K562 (cell line): ENCODE measurements around the gene OR6C74. TPM values are rescaled to one million over a fixed set of nuclear protein-coding genes. Genes with fewer than 3 reads are reported as not detected.

ENCODE experiments used
- ATAC-seq: fragments of 200-7000 bp; cut with Tn5 transposase; 3 replicates; pipeline ENCODE4 v1.9.1; 2020; ENCODE audit warnings: moderate library complexity
- BruUV-seq: library from RNA; stranded (reverse); fragments of 400-500 nt; replicated peaks from 2 replicates; lab custom pipeline; 2021; lab: Mats Ljungman, UMichigan
- CTCF ChIA-PET: fragments of 300-600 bp; formaldehyde crosslinking; extraction: SDS; loops from one replicate; lab custom pipeline; 2021; ENCODE audit warnings: low intra/inter-chr PET ratio; lab: Yijun Ruan, JAX
- POLR2A ChIA-PET: fragments of 300-600, 350-650 bp; sonication (Branson Sonifier 250); formaldehyde crosslinking; extraction: SDS; loops from one replicate; lab custom pipeline; 2021; ENCODE audit warnings: antibody characterized with exemption, inconsistent platforms; lab: Yijun Ruan, JAX
- DNase-seq, 4 experiments: peaks; one replicate each; pipeline versions ENCODE4 v3.0.0 to v3.0.0-alpha.2; 2011 to 2018; ENCODE audit warnings: low spot score in 3 of 4, mixed read lengths in 3 of 4; ENCODE audit errors: extremely low read depth in 1 of 4
- FAIRE-seq: peaks from 2 replicates; lab custom pipeline; 2011; peaks lifted over from hg19 to GRCh38; lab: Jason Lieb, UNC
- H2AFZ ChIP-seq: 2 replicates; pipeline ENCODE4 v1.6.0; 2011; ENCODE audit warnings: low read depth, low read length, control low read depth, inconsistent platforms
- H3K27ac ChIP-seq: fragments of 200-600 bp; 3 replicates; pipeline ENCODE4 v1.8.0; 2011; ENCODE audit warnings: low read depth, mild to moderate bottlenecking, control low read depth, inconsistent platforms, low read length, moderate library complexity, mixed read lengths; ENCODE audit errors: extremely low read depth
- H3K27me3 ChIP-seq, 2 experiments: fragments of 300-600 bp in 1 of 2; 2 replicates in 1 of 2; 3 replicates in 1 of 2; pipeline versions ENCODE4 v1.6.0 to v1.8.0; 2011; ENCODE audit warnings: inconsistent platforms in 2 of 2, low read length in 2 of 2, mild to moderate bottlenecking in 1 of 2, mixed read lengths in 1 of 2, moderate library complexity in 1 of 2; ENCODE audit not compliant: control insufficient read depth in 2 of 2, insufficient read depth in 2 of 2
- H3K36me3 ChIP-seq: fragments of 300-600 bp; 3 replicates; pipeline ENCODE4 v1.8.0; 2011; ENCODE audit warnings: mild to moderate bottlenecking, low read length, inconsistent platforms; ENCODE audit not compliant: control insufficient read depth, insufficient read depth
- H3K4me1 ChIP-seq, 2 experiments: fragments of 200-600 bp in 1 of 2; replicated peaks in 1 of 2; 2 replicates in 1 of 2; 3 replicates in 1 of 2; pipeline versions ENCODE4 v1.5.1 to v1.8.0; 2011; ENCODE audit warnings: inconsistent platforms in 2 of 2, low read length in 2 of 2, mild to moderate bottlenecking in 1 of 2, mixed read lengths in 1 of 2, moderate library complexity in 1 of 2; ENCODE audit not compliant: control insufficient read depth in 2 of 2, insufficient read depth in 2 of 2
- H3K4me2 ChIP-seq: 2 replicates; pipeline ENCODE4 v1.6.1; 2011; ENCODE audit warnings: low read length, control low read depth, inconsistent platforms, mixed read lengths; ENCODE audit not compliant: insufficient read depth
- H3K4me3 ChIP-seq: fragments of 200-600 bp; sonication (generic), shearing (Covaris generic); 2 replicates; pipeline ENCODE4 v1.5.1; 2016; ENCODE audit warnings: control low read depth, inconsistent platforms
- H3K79me2 ChIP-seq: fragments of 200-600 bp; 3 replicates; pipeline ENCODE4 v1.8.0; 2011; ENCODE audit warnings: low read length, inconsistent platforms; ENCODE audit not compliant: control insufficient read depth, insufficient read depth
- H3K9ac ChIP-seq, 2 experiments: 2 replicates each; pipeline versions ENCODE4 v1.6.0 to v1.6.1; 2011; ENCODE audit warnings: low read depth in 2 of 2, low read length in 2 of 2, control low read depth in 1 of 2, inconsistent platforms in 1 of 2, mild to moderate bottlenecking in 1 of 2, mixed read lengths in 1 of 2; ENCODE audit not compliant: insufficient read depth in 1 of 2
- H3K9me1 ChIP-seq: one replicate; pipeline ENCODE4 v1.6.0; 2011; ENCODE audit warnings: inconsistent platforms, mild to moderate bottlenecking, low read length, moderate library complexity; ENCODE audit not compliant: control insufficient read depth, insufficient read depth
- H3K9me3 ChIP-seq: replicated peaks from 2 replicates; pipeline ENCODE4 v1.5.1; 2011; ENCODE audit warnings: low read depth, low read length, inconsistent platforms; ENCODE audit not compliant: control insufficient read depth, insufficient read depth
- H4K20me1 ChIP-seq: replicated peaks from 2 replicates; pipeline ENCODE4 v1.6.1; 2011; ENCODE audit warnings: low read length, inconsistent platforms, mixed read lengths; ENCODE audit not compliant: control insufficient read depth, insufficient read depth
- ATF1 ChIP-seq, 2 experiments: fragments of 450-650 bp in 1 of 2; IDR thresholded peaks; 2 replicates each; pipeline ENCODE4 v1.6.1; 2016; ENCODE audit warnings: missing compliant biosample characterization in 1 of 2, missing genetic modification characterization in 1 of 2
- CHD4 ChIP-seq: fragments of 200-600 bp; sonication (generic); IDR thresholded peaks from 3 replicates; pipeline ENCODE4 v1.6.1; 2012; ENCODE audit warnings: low read depth, mild to moderate bottlenecking, mixed read lengths, low read length, inconsistent platforms; ENCODE audit not compliant: insufficient read depth, insufficient replicate concordance, poor library complexity, severe bottlenecking
- KDM2B ChIP-seq: fragments of 250-450 bp; sonication (Bioruptor Pico); IDR thresholded peaks from 2 replicates; pipeline ENCODE4 v1.8.0; 2021; ENCODE audit warnings: mild to moderate bottlenecking, moderate library complexity
- MCM2 ChIP-seq: fragments of 450-650 bp; IDR thresholded peaks from 2 replicates; pipeline ENCODE4 v1.6.1; 2017; ENCODE audit warnings: low read depth, mild to moderate bottlenecking
- NCOA2 ChIP-seq, 2 experiments: fragments of 450-650 bp; IDR thresholded peaks; 2 replicates each; pipeline ENCODE4 v1.6.1; 2018; ENCODE audit warnings: mild to moderate bottlenecking in 2 of 2, moderate library complexity in 1 of 2; ENCODE audit not compliant: partially characterized antibody in 2 of 2
- NFE2 ChIP-seq: IDR thresholded peaks from 2 replicates; pipeline ENCODE4 v1.6.1; 2014; ENCODE audit warnings: antibody characterized with exemption, low read depth
- PYGO2 ChIP-seq: fragments of 450-650 bp; IDR thresholded peaks from 2 replicates; pipeline ENCODE4 v1.6.1; 2016; ENCODE audit warnings: mild to moderate bottlenecking, missing genetic modification characterization, moderate library complexity, missing compliant biosample characterization
- RBM39 ChIP-seq: fragments of 200-400 bp; formaldehyde crosslinking; optimal IDR thresholded peaks from 2 replicates; pipeline ENCODE3; 2018; ENCODE audit warnings: low read depth, low read length
- TAF9B ChIP-seq: fragments of 450-650 bp; IDR thresholded peaks from 2 replicates; pipeline ENCODE4 v1.6.1; 2018; ENCODE audit warnings: mild to moderate bottlenecking; ENCODE audit not compliant: partially characterized antibody
- TFE3 ChIP-seq: fragments of 450-650 bp; formaldehyde crosslinking; IDR thresholded peaks from 2 replicates; pipeline ENCODE4 v1.4.0; 2020; ENCODE audit warnings: mild to moderate bottlenecking, mixed read lengths
- ZFX ChIP-seq: sonication (generic); formaldehyde crosslinking; IDR thresholded peaks from 2 replicates; pipeline ENCODE4 v1.8.0; 2022; ENCODE audit warnings: mild to moderate bottlenecking, missing genetic modification reagents, moderate library complexity
- WGBS: fragments of 100-300 bp; shearing (Covaris generic); methylation state at CpG from one replicate; pipeline ENCODE4 v1.1.6; 2016; ENCODE audit warnings: low coverage, mixed read lengths; ENCODE audit not compliant: insufficient coverage; ENCODE audit errors: missing lambda C conversion rate; 5-methylcytosine and 5-hydroxymethylcytosine counted together
- in situ Hi-C: fragments of 300-500 bp; cut with MboI; formaldehyde crosslinking; loops from 4 replicates; pipeline ENCODE4 v1.15.0; 2018; ENCODE audit warnings: inconsistent platforms, mixed read lengths
- intact Hi-C: fragments of 100-400 bp; cut with micrococcal nuclease; formaldehyde crosslinking; loops from 2 replicates; pipeline ENCODE4 v1.14.2; 2022
- polyA plus RNA-seq, 8 experiments: library from polyadenylated mRNA; depleted of rRNA in 4 of 8; stranded (reverse) in 5 of 8; unstranded in 3 of 8; fragments of >200 nt; fragmentation: Nextera tagmentation in 2 of 8; fragmentation: Illumina TruSeq in 1 of 8; extraction: Ambion mirVana in 2 of 8; extraction: Trizol in 1 of 8; gene quantifications; 2 replicates each; pipeline versions ENCODE4 v1.2.1 to v1.2.3, GENCODE V29; 2011 to 2014; ENCODE audit warnings: inconsistent platforms in 1 of 8, missing spikeins in 1 of 8
- total RNA-seq, 7 experiments: library from RNA; depleted of rRNA in 6 of 7; stranded (reverse); fragments of >200 nt in 6 of 7; fragmentation: Illumina TruSeq in 2 of 7; extraction: Trizol in 2 of 7; gene quantifications; 2 replicates each; pipeline versions ENCODE4 v1.2.1 to v1.2.3, GENCODE V29; 2011 to 2021; ENCODE audit warnings: low replicate concordance in 1 of 7

OR6C74 gene
- total and polyA plus RNA-seq, 9 of the 15 experiments (the other 6 are each of a cell fraction or from before 2014, with no cell fraction given) = not detected

GRCh38 chr12:55250944-55251343 lies 6.5 kb downstream of the OR6C74 start:
- Histone ChIP-seq H4K20me1 (no peaks in the 10 kb centered on the region), H3K27ac (no peak overlapping the region), H3K9ac (no peak overlapping the region), H3K79me2 (no peaks in the 10 kb centered on the region), H3K27me3 (no peaks in the 10 kb centered on the region), H2AFZ (no peak overlapping the region), H3K9me3 (no peaks in the 10 kb centered on the region), H3K4me2 (no peak overlapping the region), H3K9me1 (no peaks in the 10 kb centered on the region), H3K36me3 (no peaks in the 10 kb centered on the region), H3K4me1 (no peaks in the 10 kb centered on the region), H3K4me3 (no peak overlapping the region)
- intact Hi-C loops = no loop called here
- ATAC-seq (no peak), DNase-seq (no peak), FAIRE-seq (no peak)
- ChIA-PET POLR2A (no interaction called here), CTCF (no interaction called here)
- no peak for TF ChIP-seq RBM39
- no peak for TF ChIP-seq NCOA2 (IDR thresholded peaks at IDR 0.05; ENCODE audit: partially characterized antibody in 2 of 2)
- no peak for TF ChIP-seq MCM2
- no peak for TF ChIP-seq NFE2
- TF ChIP-seq KDM2B (CRISPR knock-in tag) = no peak
- TF ChIP-seq TFE3 = no peak
- TF ChIP-seq PYGO2 (tag) = no peak
- TF ChIP-seq ATF1 (CRISPR knock-in tag; IDR thresholded peaks at IDR 0.05) = no peak
- TF ChIP-seq ATF1 (tag; IDR thresholded peaks at IDR 0.05) = no peak
- no peak for TF ChIP-seq TAF9B
- TF ChIP-seq ZFX (CRISPR knock-in tag) = no peak
- TF ChIP-seq CHD4 = no peak
- in situ Hi-C loops = no loop called here
- 2% methylated on average over 3 of the region's 3 CpGs for WGBS
- no TSS peak for BruUV-seq
